Measurements from ENCODE around the gene SYCP3.

- TF ChIP-seq CTCF (IDR thresholded peaks at IDR 0.05), result no peak
- peak; percentile 27 to 50 for TF ChIP-seq POLR2A (IDR thresholded peaks at IDR 0.05)
Measured at GRCh38 chr12:101697197-101697929, 41.9 kb downstream of the SYCP3 start, which contains the start of gene CHPT1.
